Measurements from ENCODE around the gene LRIG1.
A peak's percentile ranks its signal among the peaks of the same experiment; 100 is the strongest.

Gene LRIG1

GRCh38 chr3:66398228-66399025 lies 102.4 kb downstream of the LRIG1 start:
- DNase-seq, result no peak

DNA sequence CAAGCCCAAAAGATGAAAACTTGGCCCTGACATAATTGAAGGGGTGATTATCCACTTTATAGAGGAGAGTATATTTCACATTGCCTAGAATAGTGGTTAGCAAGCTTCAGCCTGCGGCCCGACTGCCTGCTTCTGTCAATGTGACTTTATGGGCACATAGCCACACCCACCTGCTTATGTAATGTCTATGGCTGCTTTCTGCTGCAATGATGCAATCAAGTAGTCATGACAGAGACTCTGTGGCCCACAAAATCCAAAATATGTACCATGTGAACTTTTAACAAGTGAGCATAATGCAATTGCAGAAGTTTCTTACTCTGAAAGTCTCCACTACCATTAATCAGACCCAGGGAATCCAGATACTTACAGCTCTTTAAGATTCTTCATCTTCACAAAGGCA lies 103.1 kb downstream of the LRIG1 start:
- peak; percentile 32 for DNase-seq

DNA sequence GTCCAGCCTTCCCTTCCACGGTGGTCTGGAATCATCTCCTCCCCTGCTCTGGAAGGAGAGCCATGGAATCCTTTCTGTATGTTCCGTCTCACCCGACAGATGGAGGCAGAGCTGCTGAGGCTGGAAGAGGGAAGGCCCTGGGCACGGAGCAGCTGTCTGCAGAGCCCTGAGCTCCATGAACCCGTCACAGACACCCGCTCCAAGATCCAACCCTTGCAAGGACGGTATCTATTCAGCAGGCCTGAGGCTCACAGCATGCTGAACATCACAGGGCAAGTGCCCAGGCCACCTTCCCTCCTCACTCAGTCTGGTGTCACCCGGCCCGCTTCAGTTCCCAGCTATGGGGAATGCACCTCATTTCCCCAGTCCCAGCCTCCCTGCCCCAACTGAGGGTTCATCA lies 103.9 kb downstream of the LRIG1 start:
- DNase-seq, result no peak

DNA sequence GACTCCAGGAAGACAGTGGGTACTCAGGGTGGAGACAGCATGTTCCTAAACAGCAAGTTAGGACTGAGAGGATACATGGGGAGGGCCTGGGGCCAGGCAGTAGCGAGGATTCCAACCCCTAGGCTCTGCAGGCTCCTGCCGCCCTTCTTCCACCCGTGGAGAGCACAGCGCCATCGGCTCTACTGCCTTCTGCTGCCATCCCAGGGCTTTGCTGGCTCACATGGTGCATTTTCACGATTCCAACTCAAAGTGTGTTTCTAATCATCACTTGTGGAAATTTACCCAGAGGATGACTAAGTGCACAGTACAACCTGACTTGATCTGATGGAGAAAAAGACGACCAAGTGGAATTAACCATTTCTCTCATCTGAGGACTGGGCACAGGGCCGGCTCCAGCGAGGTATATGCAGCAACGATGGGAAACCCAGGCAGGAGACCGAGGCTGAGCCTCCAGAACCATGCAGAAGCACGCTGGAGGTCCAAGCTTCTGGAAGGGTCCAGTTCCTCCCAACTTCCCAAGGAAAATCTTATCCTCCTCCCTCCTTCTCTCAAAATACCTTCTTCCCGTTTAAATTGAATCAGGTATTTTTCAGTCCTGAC lies 104.6 kb downstream of the LRIG1 start:
- DNase-seq, result no peak

DNA sequence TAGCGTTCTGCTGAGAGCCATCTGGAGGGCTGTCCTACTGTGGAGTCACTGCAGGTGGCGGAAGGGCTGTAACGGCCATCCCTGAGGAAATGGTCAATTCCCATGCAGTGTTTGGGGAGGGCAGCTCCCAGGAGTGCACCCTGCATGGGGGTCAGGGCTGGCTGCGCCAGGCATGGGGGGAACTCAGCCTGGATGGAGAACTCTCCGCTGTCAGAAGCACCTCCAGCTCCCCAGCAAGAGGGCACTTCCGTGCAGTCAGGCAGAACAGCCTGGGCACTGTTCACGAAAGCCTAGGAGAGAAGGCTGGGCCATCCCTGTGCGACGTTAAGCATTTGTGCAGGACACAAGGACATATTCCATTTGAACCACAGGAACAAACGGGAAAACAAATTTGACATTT lies 105.2 kb downstream of the LRIG1 start:
- DNase-seq, result no peak

GRCh38 chr3:66394753-66395249 lies 106.0 kb downstream of the LRIG1 start:
- DNase-seq, result no peak

DNA sequence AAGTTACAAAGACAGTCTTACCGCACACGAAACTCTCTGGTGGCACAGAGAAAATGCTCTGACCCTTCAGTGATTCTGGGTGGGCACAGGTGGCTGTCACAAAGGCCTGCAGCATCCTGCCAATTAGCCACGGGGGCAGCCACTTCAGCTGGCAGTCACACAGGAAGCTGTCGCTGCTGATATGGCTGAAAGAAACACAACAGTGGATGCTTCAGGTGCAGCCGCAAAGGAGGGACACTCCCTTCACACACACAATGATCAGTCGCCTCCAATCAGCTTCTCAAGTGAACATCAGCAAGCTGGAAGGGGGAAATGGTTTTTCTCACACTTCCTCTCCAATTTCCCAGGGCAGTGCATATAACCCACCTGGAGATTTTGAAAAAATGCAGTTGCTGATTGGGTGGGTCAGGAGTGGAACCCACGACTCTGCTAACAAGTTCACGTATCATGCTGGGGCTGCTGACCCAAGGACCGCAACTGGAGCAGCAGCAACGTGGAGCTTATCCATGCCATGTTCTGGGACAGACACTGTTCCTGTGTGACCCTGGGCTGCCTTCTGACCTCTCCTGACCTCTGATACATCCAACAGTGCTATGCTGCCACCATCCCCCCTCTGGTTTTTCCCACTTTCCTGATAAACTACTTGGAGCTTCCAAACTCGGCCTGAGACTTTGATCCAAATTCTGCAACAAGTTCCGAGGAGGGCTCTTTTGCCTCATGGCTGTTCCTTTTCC lies 106.6 kb downstream of the LRIG1 start:
- no peak for DNase-seq

DNA sequence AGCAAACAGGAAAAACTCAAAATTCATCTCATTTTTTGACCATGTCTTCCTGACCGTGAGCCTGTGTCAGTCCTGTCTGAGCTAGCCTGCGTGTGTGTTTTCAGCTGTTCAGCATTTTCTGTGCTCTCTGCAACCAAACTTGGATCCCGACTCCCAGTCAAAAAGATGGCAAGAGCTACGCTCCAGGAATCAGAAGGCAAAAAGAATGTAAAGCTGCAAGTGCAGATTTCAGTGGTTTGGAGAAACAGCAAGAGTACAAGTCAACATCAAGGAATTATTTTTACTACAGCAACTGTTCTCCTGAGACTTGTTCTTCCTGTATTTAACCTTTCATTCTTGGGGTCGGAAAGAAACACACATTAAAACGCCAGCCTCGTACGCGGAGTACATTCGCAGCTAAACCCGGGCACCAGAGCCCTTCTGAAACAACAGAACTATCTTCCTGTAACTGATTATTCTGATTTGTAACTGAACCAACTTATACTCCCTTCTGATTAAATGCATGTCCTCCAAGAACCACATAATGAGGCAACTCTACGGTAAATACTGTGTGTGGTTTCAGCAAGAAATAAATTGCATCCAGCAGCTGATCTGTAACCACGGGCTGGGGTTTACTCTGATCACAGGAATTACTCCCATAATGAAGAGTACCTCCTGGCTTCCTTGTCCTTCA lies 107.4 kb downstream of the LRIG1 start:
- DNase-seq, result no peak

- DNase-seq, result no peak
These were observed 107.9 kb downstream of the LRIG1 start for GRCh38 chr3:66392966-66393332.

DNA sequence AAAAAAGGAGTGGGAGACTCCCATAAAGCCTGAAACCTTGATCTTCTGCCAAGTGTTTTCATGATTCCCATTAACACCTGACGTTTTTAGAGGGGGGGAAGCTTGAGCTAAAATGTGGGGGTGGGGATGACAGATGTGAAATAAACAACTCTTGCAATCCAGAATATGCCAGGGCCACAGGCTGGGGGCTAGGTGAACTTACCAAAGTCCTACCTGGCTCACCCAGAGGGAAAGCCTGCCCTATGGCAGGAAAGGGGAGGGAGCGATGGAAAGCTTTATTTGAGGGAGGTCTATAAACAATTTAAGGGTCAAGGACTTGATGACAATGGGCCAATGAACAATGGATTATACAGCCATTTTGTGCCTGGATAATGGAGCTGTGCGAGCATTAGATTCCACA lies 108.3 kb downstream of the LRIG1 start:
- DNase-seq, result no peak

DNA sequence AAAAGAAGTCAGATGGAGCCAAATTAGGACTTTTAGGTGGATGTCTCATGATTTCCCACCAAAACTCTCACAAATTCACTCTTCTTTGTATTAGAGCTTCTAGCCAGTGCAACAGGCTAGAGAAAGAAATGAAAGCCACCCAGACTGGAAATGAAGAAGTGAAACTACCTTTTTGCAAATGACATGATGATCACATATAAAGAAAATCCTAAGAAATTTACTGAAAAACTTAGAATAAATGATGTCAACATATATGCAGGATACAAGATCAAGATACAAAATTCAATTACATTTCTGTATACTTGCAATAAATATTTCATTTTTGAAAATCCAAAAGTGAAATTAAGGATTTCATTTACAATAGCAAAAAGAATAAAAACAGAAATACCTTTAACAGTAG lies 110.8 kb downstream of the LRIG1 start:
- DNase-seq, result peak; percentile 8

GRCh38 chr3:66386925-66387650 lies 113.7 kb downstream of the LRIG1 start:
- no peak for DNase-seq

DNA sequence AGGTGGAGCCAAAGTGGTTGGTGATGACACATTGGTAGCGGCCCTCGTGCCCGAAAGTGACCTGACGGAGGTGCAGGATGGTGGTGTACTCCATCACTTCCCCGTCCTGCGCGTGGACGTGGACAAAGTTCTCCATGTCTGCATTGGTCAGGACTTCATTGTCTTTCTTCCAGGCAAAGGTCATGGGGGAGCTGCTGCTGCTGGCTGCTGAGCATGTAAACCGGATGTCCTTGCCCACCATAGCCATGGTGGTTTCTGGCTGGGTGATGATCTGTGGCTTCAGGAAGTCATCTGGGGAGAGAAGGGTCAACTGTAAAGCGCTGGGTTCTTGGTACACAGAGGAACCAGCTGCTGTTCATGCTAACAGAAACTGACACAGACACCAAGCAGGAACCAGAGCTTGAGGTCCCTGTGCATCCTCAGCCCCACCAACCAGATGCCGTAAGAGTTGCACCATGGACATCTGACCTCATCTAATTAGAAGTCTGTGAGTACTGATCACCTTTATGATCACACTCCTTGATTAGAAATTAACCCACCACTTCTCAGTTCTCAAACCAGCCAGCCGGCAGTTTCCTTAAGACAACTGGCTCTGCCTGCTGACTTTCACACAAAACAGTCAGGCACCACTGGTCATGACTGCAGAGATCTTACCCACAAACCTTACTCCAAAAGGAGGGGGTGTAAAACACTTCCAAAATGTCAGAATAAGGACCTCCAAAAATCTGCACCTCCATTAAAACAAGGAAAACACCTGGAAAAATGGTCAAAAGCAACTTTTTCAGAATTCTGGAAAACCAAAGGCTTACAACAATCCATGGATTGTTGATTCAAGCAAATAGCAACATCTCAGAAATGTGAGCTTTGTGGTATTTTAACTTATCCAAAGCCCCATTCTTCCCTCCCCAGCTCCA lies 114.6 kb downstream of the LRIG1 start:
- no peak for DNase-seq

- DNase-seq, result no peak
These were observed 115.8 kb downstream of the LRIG1 start for GRCh38 chr3:66385066-66385465.

DNA sequence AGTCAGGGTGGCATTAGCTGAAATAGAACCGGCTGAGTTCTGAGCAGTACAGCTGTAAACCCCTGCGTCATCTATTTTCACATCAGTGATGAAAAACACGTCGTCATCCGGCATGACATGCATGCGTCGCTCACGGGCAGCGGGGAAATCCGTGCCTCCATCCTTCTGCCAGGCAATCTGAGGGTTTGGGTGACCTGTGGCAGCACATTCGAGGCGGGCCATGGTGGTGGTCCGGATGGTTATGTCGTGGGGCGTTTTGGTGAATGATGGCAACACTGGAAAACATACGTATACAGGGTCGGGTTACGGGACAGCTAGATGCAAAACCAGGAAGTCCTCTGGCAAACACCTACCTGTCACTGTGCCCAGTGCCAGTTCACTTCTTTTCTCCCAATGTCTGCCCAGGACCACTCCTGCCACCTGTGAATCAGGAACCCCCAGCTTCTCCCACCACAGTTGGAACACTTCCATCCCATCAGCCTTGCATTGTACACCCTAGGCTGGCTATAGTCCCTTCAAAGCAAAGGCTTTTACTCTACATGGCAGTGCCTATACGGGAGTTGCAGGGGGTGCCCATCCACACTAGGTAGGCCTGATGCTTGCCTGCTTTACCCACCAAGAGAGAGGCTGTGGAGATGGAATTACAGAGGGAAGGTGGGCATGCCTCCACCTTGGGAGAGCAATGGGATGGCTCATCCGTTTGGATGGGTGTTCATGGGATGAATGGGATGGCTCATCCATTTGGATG lies 116.7 kb downstream of the LRIG1 start:
- DNase-seq, result no peak

DNA sequence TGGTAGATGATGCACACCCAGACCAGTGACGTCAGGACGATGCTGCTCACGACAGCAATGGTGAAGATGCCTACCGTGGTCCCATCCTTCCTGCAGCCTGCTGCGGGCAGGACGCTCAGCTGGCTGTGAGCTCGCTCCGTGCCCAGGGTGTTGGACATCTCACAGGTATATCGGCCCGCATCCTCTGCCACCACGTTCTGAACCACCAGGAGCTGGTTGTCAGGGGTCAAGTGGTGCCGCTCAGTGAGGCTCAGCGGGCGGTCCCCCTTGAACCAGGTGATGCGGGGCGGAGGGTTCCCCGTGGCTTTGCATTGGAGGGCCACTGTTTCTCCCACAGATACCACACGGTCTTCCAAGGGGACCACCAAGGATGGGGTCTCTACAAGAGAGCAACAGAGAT lies 117.8 kb downstream of the LRIG1 start:
- no peak for DNase-seq

- no peak for DNase-seq
These were observed 118.7 kb downstream of the LRIG1 start for GRCh38 chr3:66382142-66382541.

DNA sequence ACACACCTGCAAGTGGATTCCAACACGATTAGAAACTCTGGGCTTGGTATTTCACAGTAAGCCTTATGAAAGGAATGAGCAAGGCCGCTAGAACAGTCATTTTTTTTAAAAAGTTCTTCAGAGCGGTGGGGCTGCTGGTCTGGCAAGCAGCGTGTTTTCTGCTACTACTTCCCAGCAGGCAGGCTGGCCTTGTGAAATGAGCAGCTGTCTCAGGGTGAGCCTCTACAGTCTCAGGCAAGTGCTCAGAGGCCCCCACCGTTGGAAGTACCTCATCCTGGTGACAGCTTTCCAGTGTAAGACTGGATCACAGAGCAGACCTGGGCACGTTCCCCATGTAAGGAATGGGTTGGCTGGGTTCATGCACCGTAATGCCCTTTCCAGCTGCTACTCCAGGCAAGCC lies 119.2 kb downstream of the LRIG1 start:
- no peak for DNase-seq

- DNase-seq, result no peak
These were observed 120.5 kb downstream of the LRIG1 start for GRCh38 chr3:66380200-66380932.

- DNase-seq, result no peak
These were observed 121.3 kb downstream of the LRIG1 start for GRCh38 chr3:66379565-66379964.
